T-cell (primary cell): ENCODE data around the gene CYP27C1. TPM values are rescaled to one million over a fixed set of nuclear protein-coding genes. Genes with fewer than 3 reads are reported as not detected.

Experiments used
- ATAC-seq, 4 experiments: fragments of 200-7000 bp in 3 of 4; fragments of 150-1000 bp in 1 of 4; cut with Tn5 transposase; replicated peaks in 1 of 4; 1 replicate in 3 of 4; 2 replicates in 1 of 4; pipeline ENCODE4 v1.10.0; 2021; ENCODE audit warnings: moderate library complexity in 3 of 4, mild to moderate bottlenecking in 2 of 4, moderate number of reproducible peaks in 1 of 4
- CTCF ChIA-PET, 2 donors: fragments of 300-600 bp; sonication (Branson Sonifier 250); formaldehyde crosslinking; loops; one replicate each; lab custom pipeline; 2022; ENCODE audit warnings: antibody characterized with exemption in 2 of 2; lab: Charles Lee
- POLR2A ChIA-PET, 2 donors: fragments of 300-600 bp; sonication (Branson Sonifier 250); formaldehyde crosslinking; loops; one replicate each; lab custom pipeline; 2022; ENCODE audit warnings: antibody characterized with exemption in 2 of 2; lab: Charles Lee
- DNase-seq, 35 experiments: peaks; one replicate each; pipeline versions ENCODE4 v3.0.0 to v3.0.0-alpha.2; 2013 to 2023
- H3K27ac ChIP-seq: one replicate; pipeline ENCODE4 v1.5.1; 2013; ENCODE audit warnings: low read length
- H3K27me3 ChIP-seq, 2 experiments: replicated peaks in 1 of 2; 1 replicate in 1 of 2; 2 replicates in 1 of 2; pipeline versions ENCODE4 v1.6.1 to v1.7.0; 2013; ENCODE audit warnings: low read length in 1 of 2, mixed read lengths in 1 of 2; ENCODE audit not compliant: control insufficient read depth in 2 of 2, insufficient read depth in 2 of 2; ENCODE audit errors: extremely low read depth in 1 of 2
- H3K36me3 ChIP-seq, 2 donors: 1 replicate in 1 of 2; 2 replicates in 1 of 2; pipeline versions ENCODE4 v1.6.1 to v1.7.0; 2013; ENCODE audit warnings: low read length in 1 of 2; ENCODE audit not compliant: control insufficient read depth in 2 of 2, insufficient read depth in 1 of 2; ENCODE audit errors: extremely low read depth in 1 of 2
- H3K4me1 ChIP-seq, 2 experiments: 1 replicate in 1 of 2; 2 replicates in 1 of 2; pipeline versions ENCODE4 v1.6.1 to v1.7.0; 2013; ENCODE audit warnings: low read length in 2 of 2, mixed read lengths in 1 of 2; ENCODE audit not compliant: insufficient read depth in 2 of 2, control insufficient read depth in 1 of 2; ENCODE audit errors: extremely low read depth in 1 of 2
- H3K4me3 ChIP-seq, 2 donors: 1 replicate in 1 of 2; 2 replicates in 1 of 2; pipeline versions ENCODE4 v1.5.1 to v1.7.0; 2013; ENCODE audit warnings: mild to moderate bottlenecking in 2 of 2, low read length in 1 of 2, moderate library complexity in 1 of 2; ENCODE audit not compliant: control insufficient read depth in 1 of 2; ENCODE audit errors: extremely low read depth in 1 of 2
- H3K9me3 ChIP-seq: 2 replicates; pipeline ENCODE4 v1.7.0; 2013
- H3K27ac Mint-ChIP-seq, 2 donors: one replicate each; pipeline ENCODE4 v1.8.0; 2020 to 2021; ENCODE audit warnings: mild to moderate bottlenecking in 2 of 2, mixed read lengths in 2 of 2
- H3K27me3 Mint-ChIP-seq, 2 donors: one replicate each; pipeline ENCODE4 v1.8.0; 2021 to 2022; ENCODE audit warnings: mixed read lengths in 2 of 2
- H3K36me3 Mint-ChIP-seq: one replicate; pipeline ENCODE4 v1.8.0; 2021; ENCODE audit warnings: mixed read lengths
- H3K4me1 Mint-ChIP-seq, 3 donors: one replicate each; pipeline ENCODE4 v1.8.0; 2020 to 2022; ENCODE audit warnings: mixed read lengths in 3 of 3, mild to moderate bottlenecking in 1 of 3
- H3K4me3 Mint-ChIP-seq, 3 donors: one replicate each; pipeline ENCODE4 v1.8.0; 2020 to 2022; ENCODE audit warnings: mild to moderate bottlenecking in 3 of 3, mixed read lengths in 3 of 3, moderate library complexity in 3 of 3
- H3K9me3 Mint-ChIP-seq, 3 donors: one replicate each; pipeline ENCODE4 v1.8.0; 2020 to 2022; ENCODE audit warnings: mixed read lengths in 3 of 3
- WGBS: methylation state at CpG from one replicate; pipeline ENCODE4 v1.1.5; 2013; ENCODE audit warnings: missing lambda C conversion rate; ENCODE audit not compliant: insufficient coverage; 5-methylcytosine and 5-hydroxymethylcytosine counted together
- total RNA-seq, 35 experiments: library from RNA in 6 of 35; stranded (reverse) in 6 of 35; fragments of 120-200 nt in 1 of 35; gene quantifications; one replicate each; pipeline versions ENCODE4 v1.2.1 to v1.2.4 and lab custom pipeline; 2013 to 2026

CYP27C1 gene, protein sequence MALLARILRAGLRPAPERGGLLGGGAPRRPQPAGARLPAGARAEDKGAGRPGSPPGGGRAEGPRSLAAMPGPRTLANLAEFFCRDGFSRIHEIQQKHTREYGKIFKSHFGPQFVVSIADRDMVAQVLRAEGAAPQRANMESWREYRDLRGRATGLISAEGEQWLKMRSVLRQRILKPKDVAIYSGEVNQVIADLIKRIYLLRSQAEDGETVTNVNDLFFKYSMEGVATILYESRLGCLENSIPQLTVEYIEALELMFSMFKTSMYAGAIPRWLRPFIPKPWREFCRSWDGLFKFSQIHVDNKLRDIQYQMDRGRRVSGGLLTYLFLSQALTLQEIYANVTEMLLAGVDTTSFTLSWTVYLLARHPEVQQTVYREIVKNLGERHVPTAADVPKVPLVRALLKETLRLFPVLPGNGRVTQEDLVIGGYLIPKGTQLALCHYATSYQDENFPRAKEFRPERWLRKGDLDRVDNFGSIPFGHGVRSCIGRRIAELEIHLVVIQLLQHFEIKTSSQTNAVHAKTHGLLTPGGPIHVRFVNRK
- total RNA-seq, result under 1 TPM in 1 of 5 donors, not detected in 4; 0.16 TPM
- not detected for total RNA-seq (2013)
- 0 to 0.25 (median 0) reads per million in 29 experiments for total RNA-seq (lab: John Stamatoyannopoulos, UW)

DNA sequence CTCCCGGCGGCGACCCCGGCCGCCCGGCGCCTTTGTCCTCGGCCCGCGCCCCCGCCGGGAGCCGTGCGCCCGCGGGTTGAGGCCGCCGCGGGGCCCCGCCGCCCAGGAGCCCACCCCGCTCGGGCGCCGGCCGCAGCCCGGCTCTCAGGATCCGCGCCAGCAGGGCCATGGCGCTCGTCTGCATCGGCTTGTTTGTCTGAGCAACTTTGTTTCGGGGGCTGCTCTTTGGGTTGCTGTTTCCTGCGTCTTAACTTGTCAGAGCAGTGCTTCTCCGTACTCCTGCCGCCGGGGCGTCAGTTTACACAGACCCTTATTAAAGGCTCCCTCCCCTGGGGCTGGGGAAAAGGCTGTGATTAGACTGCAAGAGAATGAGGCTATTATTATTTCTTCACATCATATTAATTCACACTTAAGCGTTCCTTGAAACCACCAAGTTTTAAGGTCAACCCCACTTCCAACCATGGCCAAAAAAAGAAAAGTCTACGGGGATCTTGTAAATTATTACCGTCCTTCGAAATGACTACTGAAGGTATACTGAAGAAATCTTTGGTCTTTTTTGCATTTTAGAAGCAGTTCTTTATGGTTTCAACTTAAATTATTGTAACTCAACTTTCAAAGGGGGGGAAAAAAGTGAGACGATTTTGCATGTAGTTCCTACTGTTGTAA lies at the start of gene CYP27C1:
CYP27C1 (minus strand) TSS at position 198 of the 666 bp plus-strand sequence; CDS start at position 169, 29 bp downstream.
- no peak within 1 kb of the TSS for H3K27ac ChIP-seq
- WGBS, result under 1% methylated on average over 34 of the region's 43 CpGs
- CTCF ChIA-PET, result no interaction called here
- Mint-ChIP-seq H3K27me3 (peaks cover 57 to 64% of the 10 kb centered on the region in 2 donors), H3K36me3 (no peaks in the 10 kb centered on the region), H3K4me1 (peaks cover 19 to 23% (median 21%) of the 10 kb centered on the region in 3 donors), H3K9me3 (peaks cover 4 to 7% (median 5%) of the 10 kb centered on the region in 3 donors), H3K4me3 (peak within 1 kb of the TSS; percentile 67 to 83 (median 78)), H3K27ac (no peak within 1 kb of the TSS)
- H3K27me3 ChIP-seq, result peaks cover 19 to 52% of the 10 kb centered on the region in 2 experiments
- ATAC-seq, result peak; percentile 44 to 59 (median 51)
- peak within 1 kb of the TSS in 1 of 2 donors; percentile 72 for H3K4me3 ChIP-seq
- H3K4me1 ChIP-seq, result peaks cover 10 to 19% of the 10 kb centered on the region in 2 experiments
- no peaks in the 10 kb centered on the region for H3K36me3 ChIP-seq
- DNase-seq, result peak in 3 of 35 experiments; percentile 2 to 16 (median 7)
- POLR2A ChIA-PET, result no interaction called here
- no peaks in the 10 kb centered on the region for H3K9me3 ChIP-seq

DNA sequence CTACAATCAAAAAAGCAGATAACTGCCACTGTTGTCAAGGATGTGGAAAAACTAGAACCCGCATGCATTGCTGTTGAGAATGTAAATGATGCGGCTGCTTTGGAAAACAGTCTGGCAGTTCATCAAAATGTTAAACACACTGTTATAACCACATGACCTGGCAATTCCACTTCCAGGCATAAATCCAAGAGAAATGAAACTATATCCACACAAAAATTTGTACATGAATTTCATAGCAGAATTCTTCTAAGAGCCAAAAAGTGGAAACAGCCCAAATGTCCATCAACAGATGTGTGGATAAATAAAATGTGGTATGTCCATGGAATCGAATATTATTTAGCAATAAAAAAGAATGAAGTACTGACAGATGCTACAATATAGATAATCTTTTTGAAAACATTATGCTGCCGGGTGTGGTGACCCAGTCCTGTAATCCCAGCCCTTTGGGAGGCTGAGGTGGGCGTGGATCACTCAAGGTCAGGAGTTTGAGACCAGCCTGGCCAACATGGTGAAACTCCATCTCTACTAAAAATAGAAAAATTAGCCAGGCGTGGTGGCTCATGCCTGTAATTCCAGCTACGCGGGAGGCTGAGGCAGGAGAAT lies 41.8 kb upstream of the CYP27C1 start:
- POLR2A ChIA-PET, result no interaction called here

DNA sequence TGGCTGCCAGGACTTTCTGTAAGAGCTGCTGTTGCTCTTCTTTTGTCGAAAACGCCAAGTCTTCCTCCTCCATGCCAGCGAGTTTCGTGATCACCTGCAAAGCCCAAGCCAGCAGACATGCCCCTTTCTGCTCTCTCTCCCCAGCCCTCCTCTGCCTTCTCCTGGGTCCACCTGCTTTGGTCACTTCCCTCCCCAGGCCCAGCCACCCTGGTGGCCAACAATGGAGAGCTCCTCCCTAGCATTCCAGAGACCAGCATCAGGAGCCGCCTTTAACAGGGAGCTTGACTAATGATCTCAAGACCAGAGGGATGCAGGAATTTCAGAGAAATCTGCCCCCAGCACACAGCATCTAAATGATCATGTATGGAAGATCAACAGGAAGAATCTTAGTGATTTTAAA lies 39.3 kb upstream of the CYP27C1 start:
- ATAC-seq, result no peak
- H3K9me3 ChIP-seq, result no peaks in the 10 kb centered on the region
- no peaks in the 10 kb centered on the region for H3K27me3 Mint-ChIP-seq
- H3K4me3 Mint-ChIP-seq, result no peak overlapping the region
- H3K9me3 Mint-ChIP-seq, result no peaks in the 10 kb centered on the region
- DNase-seq, result no peak
- 97% methylated on average over 4 of the region's 5 CpGs for WGBS
- no peaks in the 10 kb centered on the region for H3K27me3 ChIP-seq
- no peak overlapping the region for H3K4me3 ChIP-seq
- ChIA-PET CTCF (no interaction called here), POLR2A (no interaction called here)
- no peaks in the 10 kb centered on the region for H3K4me1 ChIP-seq
- H3K27ac ChIP-seq, result no peak overlapping the region
- no peak overlapping the region for H3K27ac Mint-ChIP-seq
- H3K4me1 Mint-ChIP-seq, result peaks cover 0 to 8% (median 2%) of the 10 kb centered on the region in 3 donors
- H3K36me3 ChIP-seq, result peaks cover 11 to 58% of the 10 kb centered on the region in 2 donors
- peaks cover 65% of the 10 kb centered on the region for H3K36me3 Mint-ChIP-seq

More for the DNA sequence above, 41.8 kb upstream of the CYP27C1 start:
- CTCF ChIA-PET, result no interaction called here
- Histone ChIP-seq H3K27ac (no peak overlapping the region), H3K27me3 (no peaks in the 10 kb centered on the region), H3K4me1 (no peaks in the 10 kb centered on the region), H3K36me3 (peaks cover 11 to 53% of the 10 kb centered on the region in 2 donors), H3K4me3 (no peak overlapping the region), H3K9me3 (no peaks in the 10 kb centered on the region)
- ATAC-seq (no peak), DNase-seq (no peak)
- H3K4me3 Mint-ChIP-seq, result no peak overlapping the region
- no peaks in the 10 kb centered on the region for H3K27me3 Mint-ChIP-seq
- WGBS, result 96% methylated on average over 6 of the region's 8 CpGs
- peak overlapping the region in 1 of 2 donors; percentile 16 for H3K27ac Mint-ChIP-seq
- H3K9me3 Mint-ChIP-seq, result no peaks in the 10 kb centered on the region
- H3K4me1 Mint-ChIP-seq, result no peaks in the 10 kb centered on the region
- peaks cover 69% of the 10 kb centered on the region for H3K36me3 Mint-ChIP-seq

DNA sequence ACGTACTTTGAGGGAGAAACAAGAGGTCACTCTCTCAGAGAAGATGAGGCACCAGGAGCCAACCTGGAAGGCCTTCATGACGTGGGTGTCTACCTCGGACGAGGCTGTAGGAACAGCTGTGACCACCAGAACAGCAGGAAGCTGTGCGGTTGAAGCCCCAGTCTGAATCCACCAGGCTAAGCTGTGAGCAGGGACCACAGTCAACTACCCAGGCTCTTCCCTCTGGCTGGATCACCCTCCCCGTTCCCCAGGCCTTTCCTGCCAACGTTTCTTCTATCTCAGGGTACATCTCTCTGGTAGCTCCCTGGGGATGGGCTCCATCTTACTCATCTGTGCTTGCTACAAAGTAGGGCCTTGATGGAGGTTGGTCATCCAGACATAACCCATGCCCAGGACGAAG lies 36.8 kb upstream of the CYP27C1 start:
- H3K36me3 ChIP-seq, result peaks cover 9 to 52% of the 10 kb centered on the region in 2 donors
- H3K27me3 ChIP-seq, result no peaks in the 10 kb centered on the region
- Mint-ChIP-seq H3K36me3 (peaks cover 53% of the 10 kb centered on the region), H3K9me3 (no peaks in the 10 kb centered on the region), H3K27me3 (no peaks in the 10 kb centered on the region), H3K4me1 (peaks cover 0 to 8% (median 2%) of the 10 kb centered on the region in 3 donors), H3K27ac (no peak overlapping the region), H3K4me3 (no peak overlapping the region)
- no peak overlapping the region for H3K4me3 ChIP-seq
- ChIA-PET POLR2A (no interaction called here), CTCF (no interaction called here)
- WGBS, result 97% methylated on average over 6 of the region's 8 CpGs
- H3K27ac ChIP-seq, result no peak overlapping the region
- H3K9me3 ChIP-seq, result no peaks in the 10 kb centered on the region
- no peak for DNase-seq
- no peak for ATAC-seq
- H3K4me1 ChIP-seq, result no peaks in the 10 kb centered on the region

DNA sequence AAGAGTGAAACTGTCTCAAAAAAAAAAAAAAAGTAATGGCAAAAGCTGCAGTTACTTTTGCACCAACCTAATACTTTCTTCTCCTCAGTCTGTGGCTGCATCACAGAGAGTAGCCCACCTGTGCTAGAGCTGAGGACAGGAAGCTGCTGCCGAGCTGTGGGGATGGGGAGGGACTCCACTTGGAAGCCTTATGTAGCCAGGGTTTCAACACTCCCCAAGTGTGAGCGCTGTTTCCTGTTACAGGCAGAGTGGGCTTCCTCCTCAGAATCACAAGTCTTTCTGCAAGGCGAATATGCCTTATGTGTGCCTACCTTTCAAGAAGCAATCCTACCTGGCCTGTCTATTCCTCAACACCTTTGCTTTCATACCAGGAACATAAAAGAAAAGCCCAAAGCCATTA lies 36.3 kb upstream of the CYP27C1 start:
- no peak overlapping the region for H3K4me3 ChIP-seq
- peaks cover 9 to 47% of the 10 kb centered on the region in 2 donors for H3K36me3 ChIP-seq
- Mint-ChIP-seq H3K9me3 (no peaks in the 10 kb centered on the region), H3K36me3 (peaks cover 51% of the 10 kb centered on the region), H3K27ac (peak overlapping the region in 1 of 2 donors; percentile 19), H3K27me3 (no peaks in the 10 kb centered on the region), H3K4me1 (peaks cover 0 to 8% (median 2%) of the 10 kb centered on the region in 3 donors), H3K4me3 (no peak overlapping the region)
- WGBS, result 93% methylated on average over 2 of the region's 3 CpGs
- DNase-seq, result no peak
- no peak overlapping the region for H3K27ac ChIP-seq
- ChIA-PET CTCF (no interaction called here), POLR2A (no interaction called here)
- H3K27me3 ChIP-seq, result no peaks in the 10 kb centered on the region
- H3K4me1 ChIP-seq, result no peaks in the 10 kb centered on the region
- no peaks in the 10 kb centered on the region for H3K9me3 ChIP-seq
- ATAC-seq, result no peak

DNA sequence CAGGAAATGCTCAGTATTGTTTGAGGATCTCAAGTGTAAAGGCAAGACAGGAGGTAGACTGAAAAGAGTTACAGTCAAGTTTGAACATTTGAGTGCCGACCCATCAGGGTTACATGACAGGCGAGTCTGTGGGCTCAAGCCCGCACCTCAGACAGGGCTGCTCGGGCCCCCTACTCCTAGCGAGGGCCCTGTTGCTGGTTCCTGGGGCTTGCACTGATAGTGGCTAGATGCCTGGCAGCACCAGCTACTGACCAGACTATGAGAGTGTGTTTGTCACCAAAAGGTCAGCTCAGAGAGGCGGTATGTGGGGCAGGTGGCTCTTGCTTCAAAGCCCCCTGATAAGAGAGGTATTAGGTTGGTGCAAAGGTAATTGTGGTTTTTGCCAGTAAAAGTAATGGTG lies 35.6 kb upstream of the CYP27C1 start:
- CTCF ChIA-PET, result no interaction called here

More for the DNA sequence above, 35.6 kb upstream of the CYP27C1 start:
- Histone ChIP-seq H3K27ac (no peak overlapping the region), H3K4me3 (no peak overlapping the region), H3K4me1 (no peaks in the 10 kb centered on the region), H3K36me3 (peaks cover 5 to 41% of the 10 kb centered on the region in 2 donors), H3K27me3 (no peaks in the 10 kb centered on the region), H3K9me3 (no peaks in the 10 kb centered on the region)
- POLR2A ChIA-PET, result no interaction called here
- ATAC-seq (no peak), DNase-seq (no peak)
- WGBS, result 98% methylated on average over 6 of the region's 6 CpGs
- Mint-ChIP-seq H3K36me3 (peaks cover 48% of the 10 kb centered on the region), H3K27me3 (no peaks in the 10 kb centered on the region), H3K4me1 (peaks cover 0 to 8% (median 2%) of the 10 kb centered on the region in 3 donors), H3K9me3 (no peaks in the 10 kb centered on the region), H3K4me3 (no peak overlapping the region), H3K27ac (no peak overlapping the region)
